Kidney epithelial cell (primary cell): Measurements from ENCODE around the gene COL9A3. TPM values are rescaled to one million over a fixed set of nuclear protein-coding genes. Genes with fewer than 3 reads are reported as not detected.

ENCODE experiments used
- DNase-seq: peaks from one replicate; pipeline ENCODE4 v3.0.0-alpha.2; 2010; ENCODE audit warnings: low read depth
- H3K27me3 ChIP-seq: 2 replicates; pipeline ENCODE4 v1.6.0; 2011; ENCODE audit warnings: low read length; ENCODE audit not compliant: control insufficient read depth, insufficient read depth
- H3K36me3 ChIP-seq: 2 replicates; pipeline ENCODE4 v1.5.1; 2011; ENCODE audit warnings: low read length; ENCODE audit not compliant: control insufficient read depth, insufficient read depth
- H3K4me3 ChIP-seq: 2 replicates; pipeline ENCODE4 v1.5.1; 2011; ENCODE audit warnings: low read depth, mild to moderate bottlenecking, control low read depth, low read length
- CTCF ChIP-seq: IDR thresholded peaks from 2 replicates; pipeline ENCODE4 v1.5.1; 2011; ENCODE audit warnings: mild to moderate bottlenecking, moderate library complexity, low read length, control low read depth, inconsistent platforms; ENCODE audit not compliant: insufficient read depth, poor library complexity, severe bottlenecking
- total RNA-seq: library from RNA; depleted of rRNA; stranded (reverse); fragments of >200 nt; gene quantifications from 2 replicates; pipeline ENCODE4 v1.2.3, GENCODE V29; 2015

Gene COL9A3
- total RNA-seq, 1 donor from 2014 or later: 10.4 TPM

- no peak for DNase-seq
- H3K27me3 ChIP-seq: no peaks in the 10 kb centered on the region
- H3K36me3 ChIP-seq: peaks cover 2% of the 10 kb centered on the region
- no peak for TF ChIP-seq CTCF
- no peak overlapping the region for H3K4me3 ChIP-seq
Observed at GRCh38 chr20:62797671-62798532, 18.9 kb upstream of the COL9A3 start.

- H3K27me3 ChIP-seq: no peaks in the 10 kb centered on the region
- TF ChIP-seq CTCF: no peak
- peaks cover 2% of the 10 kb centered on the region for H3K36me3 ChIP-seq
- H3K4me3 ChIP-seq: no peak overlapping the region
- no peak for DNase-seq
Observed at GRCh38 chr20:62799036-62799435, 17.8 kb upstream of the COL9A3 start.

GRCh38 chr20:62799459-62799858, 17.4 kb upstream of the COL9A3 start:
- Histone ChIP-seq H3K4me3 (no peak overlapping the region), H3K36me3 (peaks cover 2% of the 10 kb centered on the region), H3K27me3 (no peaks in the 10 kb centered on the region)
- TF ChIP-seq CTCF: no peak
- no peak for DNase-seq

- H3K27me3 ChIP-seq: no peaks in the 10 kb centered on the region
- no peak for TF ChIP-seq CTCF
- no peak for DNase-seq
- H3K36me3 ChIP-seq: peaks cover 2% of the 10 kb centered on the region
- H3K4me3 ChIP-seq: no peak overlapping the region
Observed at GRCh38 chr20:62799873-62800272, 17.0 kb upstream of the COL9A3 start.

- DNase-seq: no peak
- TF ChIP-seq CTCF: no peak
- Histone ChIP-seq H3K4me3 (no peak overlapping the region), H3K36me3 (peaks cover 2% of the 10 kb centered on the region), H3K27me3 (no peaks in the 10 kb centered on the region)
Observed at GRCh38 chr20:62800314-62801259, 16.3 kb upstream of the COL9A3 start.
